ENCODE measurements around the gene CDH5. TPM values are rescaled to one million over a fixed set of nuclear protein-coding genes. Genes with fewer than 3 reads are reported as not detected.
A peak's percentile ranks its signal among the peaks of the same experiment; 100 is the strongest.

Gene CDH5
- total and polyA plus RNA-seq, 2 experiments from 2014 or later = not detected

GRCh38 chr16:66420396-66420795 lies 53.9 kb downstream of the CDH5 start:
- no peaks in the 10 kb centered on the region for H4K20me1 ChIP-seq (ENCODE audit: insufficient read depth)
- in situ Hi-C loops (cut with MboI) = loop anchor here (25.0 kb wide), 1 partner anchor 442 kb away; no protein-coding TSS in a partner anchor
- no peak overlapping the region for H3K4me3 ChIP-seq
- no peaks in the 10 kb centered on the region for H3K27me3 ChIP-seq (replicated peaks; ENCODE audit: insufficient read depth)
- H3K9me3 ChIP-seq (ENCODE audit: low read depth) = no peaks in the 10 kb centered on the region
- no peak overlapping the region for H3K9ac ChIP-seq
- H3K4me1 ChIP-seq (ENCODE audit: insufficient read depth) = peaks cover 25% of the 10 kb centered on the region
- WGBS, 2 experiments (ENCODE audit: low coverage in 1 of 2, low lambda C conversion rate in 2 of 2, missing lambda C conversion rate in 2 of 2) = 48 to 67% methylated on average over 1 of the region's 1 CpG
- H3K36me3 ChIP-seq (ENCODE audit: low read depth) = no peaks in the 10 kb centered on the region
- TF ChIP-seq EZH2 (IDR thresholded peaks at IDR 0.05; ENCODE audit: insufficient read depth, poor library complexity, severe bottlenecking) = no peak
- TF ChIP-seq EZH2phosphoT487 (IDR thresholded peaks at IDR 0.05; ENCODE audit: insufficient read depth, low read depth) = no peak
- no peak overlapping the region for H3K4me2 ChIP-seq (ENCODE audit: unreplicated experiment)
- no peak overlapping the region for H3K27ac ChIP-seq
- no peaks in the 10 kb centered on the region for H3K79me2 ChIP-seq (ENCODE audit: insufficient read depth)
- DNase-seq = peak; percentile 57
- no peaks in the 10 kb centered on the region for H3K9me2 ChIP-seq (ENCODE audit: insufficient read depth)
- no peak overlapping the region for H2AFZ ChIP-seq
- peaks cover 31% of the 10 kb centered on the region for H3F3A ChIP-seq (ENCODE audit: insufficient read depth)

DNA sequence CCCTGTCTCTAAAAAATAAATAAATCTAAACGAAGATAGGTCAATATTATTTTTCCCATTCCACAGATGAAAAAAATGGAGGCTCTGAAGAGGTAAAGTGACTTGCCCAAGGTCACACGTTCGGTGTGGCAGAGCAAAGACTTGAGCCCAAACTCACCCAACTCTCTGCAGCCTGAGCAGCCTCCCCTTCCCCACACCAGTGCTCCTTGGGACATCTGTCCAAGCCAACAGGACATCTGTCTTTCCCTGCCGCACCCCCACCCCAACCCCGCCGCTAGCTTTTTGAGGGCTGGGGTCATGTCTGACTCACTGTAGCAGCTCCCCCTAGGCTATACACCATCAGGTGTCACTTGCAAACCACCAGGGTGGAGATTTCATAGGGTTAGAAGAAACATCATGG lies 55.4 kb downstream of the CDH5 start:
- Histone ChIP-seq H3K9ac (no peak overlapping the region), H3K9me3 (ENCODE audit: low read depth) (no peaks in the 10 kb centered on the region), H3K4me3 (no peak overlapping the region), H3K4me2 (ENCODE audit: unreplicated experiment) (no peak overlapping the region), H3K9me2 (ENCODE audit: insufficient read depth) (no peaks in the 10 kb centered on the region), H2AFZ (no peak overlapping the region), H3K4me1 (ENCODE audit: insufficient read depth) (peaks cover 19% of the 10 kb centered on the region), H3K27me3 (replicated peaks; ENCODE audit: insufficient read depth) (no peaks in the 10 kb centered on the region), H3K79me2 (ENCODE audit: insufficient read depth) (no peaks in the 10 kb centered on the region), H4K20me1 (ENCODE audit: insufficient read depth) (no peaks in the 10 kb centered on the region), H3F3A (ENCODE audit: insufficient read depth) (peaks cover 16% of the 10 kb centered on the region), H3K36me3 (ENCODE audit: low read depth) (no peaks in the 10 kb centered on the region), H3K27ac (no peak overlapping the region)
- TF ChIP-seq EZH2 (IDR thresholded peaks at IDR 0.05; ENCODE audit: insufficient read depth, poor library complexity, severe bottlenecking) (no peak), EZH2phosphoT487 (IDR thresholded peaks at IDR 0.05; ENCODE audit: insufficient read depth, low read depth) (no peak)
- DNase-seq = no peak
- WGBS, 2 experiments (ENCODE audit: low coverage in 1 of 2, low lambda C conversion rate in 2 of 2, missing lambda C conversion rate in 2 of 2) = 78 to 82% methylated on average over 6 of the region's 6 CpGs
- in situ Hi-C loops (cut with MboI) = loop anchor here (25.0 kb wide), 1 partner anchor 440 kb away; no protein-coding TSS in a partner anchor

GRCh38 chr16:66422366-66422765 lies 55.9 kb downstream of the CDH5 start:
- Histone ChIP-seq H3K36me3 (ENCODE audit: low read depth) (no peaks in the 10 kb centered on the region), H4K20me1 (ENCODE audit: insufficient read depth) (no peaks in the 10 kb centered on the region), H3K4me2 (ENCODE audit: unreplicated experiment) (no peak overlapping the region), H3F3A (ENCODE audit: insufficient read depth) (peaks cover 12% of the 10 kb centered on the region), H3K4me3 (no peak overlapping the region), H3K9me3 (ENCODE audit: low read depth) (no peaks in the 10 kb centered on the region), H3K27ac (no peak overlapping the region), H3K27me3 (replicated peaks; ENCODE audit: insufficient read depth) (no peaks in the 10 kb centered on the region), H3K79me2 (ENCODE audit: insufficient read depth) (no peaks in the 10 kb centered on the region), H2AFZ (no peak overlapping the region), H3K4me1 (ENCODE audit: insufficient read depth) (peaks cover 14% of the 10 kb centered on the region), H3K9ac (no peak overlapping the region), H3K9me2 (ENCODE audit: insufficient read depth) (no peaks in the 10 kb centered on the region)
- no peak for DNase-seq
- WGBS, 2 experiments (ENCODE audit: low coverage in 1 of 2, low lambda C conversion rate in 2 of 2, missing lambda C conversion rate in 2 of 2) = 65 to 73% methylated on average over 2 of the region's 2 CpGs
- in situ Hi-C loops (cut with MboI) = loop anchor here (25.0 kb wide), 1 partner anchor 440 kb away; no protein-coding TSS in a partner anchor
- TF ChIP-seq EZH2 (IDR thresholded peaks at IDR 0.05; ENCODE audit: insufficient read depth, poor library complexity, severe bottlenecking) = no peak
- TF ChIP-seq EZH2phosphoT487 (IDR thresholded peaks at IDR 0.05; ENCODE audit: insufficient read depth, low read depth) = no peak

GRCh38 chr16:66423177-66423576 lies 56.7 kb downstream of the CDH5 start:
- H3K4me1 ChIP-seq (ENCODE audit: insufficient read depth) = peaks cover 6% of the 10 kb centered on the region; the same call in 1 of the 2 replicates
- no peaks in the 10 kb centered on the region for H4K20me1 ChIP-seq (ENCODE audit: insufficient read depth)
- TF ChIP-seq EZH2 (IDR thresholded peaks at IDR 0.05; ENCODE audit: insufficient read depth, poor library complexity, severe bottlenecking) (no peak), EZH2phosphoT487 (IDR thresholded peaks at IDR 0.05; ENCODE audit: insufficient read depth, low read depth) (no peak)
- H3K27ac ChIP-seq = no peak overlapping the region
- no peak for DNase-seq
- H3K9me3 ChIP-seq (ENCODE audit: low read depth) = no peaks in the 10 kb centered on the region
- no peak overlapping the region for H2AFZ ChIP-seq
- H3K4me3 ChIP-seq = no peak overlapping the region
- H3K9me2 ChIP-seq (ENCODE audit: insufficient read depth) = no peaks in the 10 kb centered on the region
- peaks cover 4% of the 10 kb centered on the region; the same call in 1 of the 2 replicates for H3F3A ChIP-seq (ENCODE audit: insufficient read depth)
- H3K36me3 ChIP-seq (ENCODE audit: low read depth) = no peaks in the 10 kb centered on the region
- WGBS, 2 experiments (ENCODE audit: low coverage in 1 of 2, low lambda C conversion rate in 2 of 2, missing lambda C conversion rate in 2 of 2) = 97 to 100% methylated on average over 1 of the region's 1 CpG
- in situ Hi-C loops (cut with MboI) = loop anchor here (25.0 kb wide), 1 partner anchor 439 kb away; no protein-coding TSS in a partner anchor
- no peaks in the 10 kb centered on the region for H3K79me2 ChIP-seq (ENCODE audit: insufficient read depth)
- H3K9ac ChIP-seq = no peak overlapping the region
- H3K27me3 ChIP-seq (replicated peaks; ENCODE audit: insufficient read depth) = no peaks in the 10 kb centered on the region
- H3K4me2 ChIP-seq (ENCODE audit: unreplicated experiment) = no peak overlapping the region
